ENCODE measurements around the gene DNAH7.

The DNAH7 gene

GRCh38 chr2:195902857-195903256 is 165.8 kb downstream of the DNAH7 start:
- Histone ChIP-seq H3K27me3 (ENCODE audit: insufficient read depth, insufficient read length) (no peaks in the 10 kb centered on the region), H3K4me1 (ENCODE audit: insufficient read depth, insufficient read length) (no peaks in the 10 kb centered on the region), H3K4me3 (ENCODE audit: insufficient read length, low read depth) (no peak overlapping the region), H3K9me3 (ENCODE audit: insufficient read depth, low read length) (no peaks in the 10 kb centered on the region), H3K36me3 (ENCODE audit: insufficient read depth, insufficient read length, low read length) (no peaks in the 10 kb centered on the region), H3K9ac (ENCODE audit: insufficient read length, low read depth) (no peak overlapping the region)
- TF ChIP-seq ZNF274 (IDR thresholded peaks at IDR 0.05; ENCODE audit: low read depth, low read length) (no peak), YY1 (IDR thresholded peaks at IDR 0.05; ENCODE audit: insufficient read depth, insufficient read length) (no peak), SUZ12 (IDR thresholded peaks at IDR 0.05; ENCODE audit: extremely low read depth, insufficient read depth, insufficient read length) (no peak)
- no peak for DNase-seq (ENCODE audit: low read depth, low spot score)

- H3K4me3 ChIP-seq (ENCODE audit: insufficient read length, low read depth) = no peak overlapping the region
- TF ChIP-seq YY1 (IDR thresholded peaks at IDR 0.05; ENCODE audit: insufficient read depth, insufficient read length) = no peak
- no peak for TF ChIP-seq ZNF274 (IDR thresholded peaks at IDR 0.05; ENCODE audit: low read depth, low read length)
- no peak for TF ChIP-seq SUZ12 (IDR thresholded peaks at IDR 0.05; ENCODE audit: extremely low read depth, insufficient read depth, insufficient read length)
- DNase-seq (ENCODE audit: low read depth, low spot score) = no peak
- H3K9ac ChIP-seq (ENCODE audit: insufficient read length, low read depth) = no peak overlapping the region
- H3K9me3 ChIP-seq (ENCODE audit: insufficient read depth, low read length) = no peaks in the 10 kb centered on the region
- no peaks in the 10 kb centered on the region for H3K4me1 ChIP-seq (ENCODE audit: insufficient read depth, insufficient read length)
- H3K27me3 ChIP-seq (ENCODE audit: insufficient read depth, insufficient read length) = no peaks in the 10 kb centered on the region
- H3K36me3 ChIP-seq (ENCODE audit: insufficient read depth, insufficient read length, low read length) = no peaks in the 10 kb centered on the region
Observed at GRCh38 chr2:195899226-195899625, 169.4 kb downstream of the DNAH7 start.

- DNase-seq (ENCODE audit: low read depth, low spot score) = no peak
Observed at GRCh38 chr2:195898505-195899191, 170.0 kb downstream of the DNAH7 start.

GRCh38 chr2:195891081-195891480 is 177.6 kb downstream of the DNAH7 start:
- no peak overlapping the region for H3K9ac ChIP-seq (ENCODE audit: insufficient read length, low read depth)
- H3K4me1 ChIP-seq (ENCODE audit: insufficient read depth, insufficient read length) = no peaks in the 10 kb centered on the region
- H3K27me3 ChIP-seq (ENCODE audit: insufficient read depth, insufficient read length) = no peaks in the 10 kb centered on the region
- no peaks in the 10 kb centered on the region for H3K36me3 ChIP-seq (ENCODE audit: insufficient read depth, insufficient read length, low read length)
- no peak for DNase-seq (ENCODE audit: low read depth, low spot score)
- no peak overlapping the region for H3K4me3 ChIP-seq (ENCODE audit: insufficient read length, low read depth)
- TF ChIP-seq SUZ12 (IDR thresholded peaks at IDR 0.05; ENCODE audit: extremely low read depth, insufficient read depth, insufficient read length) (no peak), ZNF274 (IDR thresholded peaks at IDR 0.05; ENCODE audit: low read depth, low read length) (no peak), YY1 (IDR thresholded peaks at IDR 0.05; ENCODE audit: insufficient read depth, insufficient read length) (no peak)
- no peaks in the 10 kb centered on the region for H3K9me3 ChIP-seq (ENCODE audit: insufficient read depth, low read length)

More at GRCh38 chr2:195898505-195899191, 170.0 kb downstream of the DNAH7 start:
- Histone ChIP-seq H3K27me3 (ENCODE audit: insufficient read depth, insufficient read length) (no peaks in the 10 kb centered on the region), H3K9ac (ENCODE audit: insufficient read length, low read depth) (no peak overlapping the region), H3K4me1 (ENCODE audit: insufficient read depth, insufficient read length) (no peaks in the 10 kb centered on the region), H3K36me3 (ENCODE audit: insufficient read depth, insufficient read length, low read length) (no peaks in the 10 kb centered on the region), H3K4me3 (ENCODE audit: insufficient read length, low read depth) (no peak overlapping the region), H3K9me3 (ENCODE audit: insufficient read depth, low read length) (no peaks in the 10 kb centered on the region)
- TF ChIP-seq YY1 (IDR thresholded peaks at IDR 0.05; ENCODE audit: insufficient read depth, insufficient read length) = no peak
- TF ChIP-seq ZNF274 (IDR thresholded peaks at IDR 0.05; ENCODE audit: low read depth, low read length) = no peak
- TF ChIP-seq SUZ12 (IDR thresholded peaks at IDR 0.05; ENCODE audit: extremely low read depth, insufficient read depth, insufficient read length) = no peak

- DNase-seq (ENCODE audit: low read depth, low spot score) = no peak
- Histone ChIP-seq H3K4me1 (ENCODE audit: insufficient read depth, insufficient read length) (no peaks in the 10 kb centered on the region), H3K9me3 (ENCODE audit: insufficient read depth, low read length) (no peaks in the 10 kb centered on the region), H3K4me3 (ENCODE audit: insufficient read length, low read depth) (no peak overlapping the region), H3K9ac (ENCODE audit: insufficient read length, low read depth) (no peak overlapping the region), H3K36me3 (ENCODE audit: insufficient read depth, insufficient read length, low read length) (no peaks in the 10 kb centered on the region), H3K27me3 (ENCODE audit: insufficient read depth, insufficient read length) (no peaks in the 10 kb centered on the region)
- TF ChIP-seq SUZ12 (IDR thresholded peaks at IDR 0.05; ENCODE audit: extremely low read depth, insufficient read depth, insufficient read length) (no peak), YY1 (IDR thresholded peaks at IDR 0.05; ENCODE audit: insufficient read depth, insufficient read length) (no peak), ZNF274 (IDR thresholded peaks at IDR 0.05; ENCODE audit: low read depth, low read length) (no peak)
Observed at GRCh38 chr2:195879153-195879552, 189.5 kb downstream of the DNAH7 start.

GRCh38 chr2:195871326-195871725 is 197.3 kb downstream of the DNAH7 start:
- Histone ChIP-seq H3K27me3 (ENCODE audit: insufficient read depth, insufficient read length) (no peaks in the 10 kb centered on the region), H3K36me3 (ENCODE audit: insufficient read depth, insufficient read length, low read length) (no peaks in the 10 kb centered on the region), H3K4me3 (ENCODE audit: insufficient read length, low read depth) (no peak overlapping the region), H3K9ac (ENCODE audit: insufficient read length, low read depth) (no peak overlapping the region), H3K9me3 (ENCODE audit: insufficient read depth, low read length) (no peaks in the 10 kb centered on the region), H3K4me1 (ENCODE audit: insufficient read depth, insufficient read length) (no peaks in the 10 kb centered on the region)
- TF ChIP-seq SUZ12 (IDR thresholded peaks at IDR 0.05; ENCODE audit: extremely low read depth, insufficient read depth, insufficient read length) (no peak), ZNF274 (IDR thresholded peaks at IDR 0.05; ENCODE audit: low read depth, low read length) (no peak), YY1 (IDR thresholded peaks at IDR 0.05; ENCODE audit: insufficient read depth, insufficient read length) (no peak)
- DNase-seq (ENCODE audit: low read depth, low spot score) = no peak

- no peaks in the 10 kb centered on the region for H3K27me3 ChIP-seq (ENCODE audit: insufficient read depth, insufficient read length)
- H3K9me3 ChIP-seq (ENCODE audit: insufficient read depth, low read length) = no peaks in the 10 kb centered on the region
- H3K9ac ChIP-seq (ENCODE audit: insufficient read length, low read depth) = no peak overlapping the region
- no peak for DNase-seq (ENCODE audit: low read depth, low spot score)
- H3K4me3 ChIP-seq (ENCODE audit: insufficient read length, low read depth) = no peak overlapping the region
- H3K36me3 ChIP-seq (ENCODE audit: insufficient read depth, insufficient read length, low read length) = no peaks in the 10 kb centered on the region
- TF ChIP-seq SUZ12 (IDR thresholded peaks at IDR 0.05; ENCODE audit: extremely low read depth, insufficient read depth, insufficient read length) (no peak), YY1 (IDR thresholded peaks at IDR 0.05; ENCODE audit: insufficient read depth, insufficient read length) (no peak), ZNF274 (IDR thresholded peaks at IDR 0.05; ENCODE audit: low read depth, low read length) (no peak)
- no peaks in the 10 kb centered on the region for H3K4me1 ChIP-seq (ENCODE audit: insufficient read depth, insufficient read length)
Observed at GRCh38 chr2:195864316-195864715, 204.3 kb downstream of the DNAH7 start.

Measured in NT2/D1 (cell line).